GM12891 (cell line): ENCODE measurements around the gene CYP2A7. TPM values are rescaled to one million over a fixed set of nuclear protein-coding genes. Genes with fewer than 3 reads are reported as not detected.
"Not testable (repeated sequence)": the region's sequence is repeated elsewhere in the genome, so short reads cannot be mapped to it uniquely, and the experiment has no call there.

Experiments
- DNase-seq: peaks from one replicate; pipeline ENCODE4 v3.0.0; 2011; ENCODE audit warnings: low spot score; ENCODE audit not compliant: insufficient read length
- FAIRE-seq: peaks from 2 replicates; lab custom pipeline; 2011; peaks lifted over from hg19 to GRCh38; lab: Jason Lieb, UNC
- PAX5 ChIP-seq: IDR thresholded peaks from 2 replicates; pipeline ENCODE4 v1.6.1; 2011; ENCODE audit warnings: low read length, moderate library complexity, mild to moderate bottlenecking; ENCODE audit not compliant: insufficient read depth, severe bottlenecking
- POLR2A ChIP-seq: IDR thresholded peaks from 2 replicates; pipeline ENCODE4 v1.6.1; 2011; ENCODE audit warnings: low read depth, low read length, control low read depth
- POLR2AphosphoS5 ChIP-seq: IDR thresholded peaks from 2 replicates; pipeline ENCODE4 v1.6.1; 2011; ENCODE audit warnings: low read depth, low read length, control low read depth
- POU2F2 ChIP-seq: IDR thresholded peaks from 2 replicates; pipeline ENCODE4 v1.6.1; 2011; ENCODE audit warnings: low read depth, mild to moderate bottlenecking, control low read depth, low read length, moderate library complexity
- SPI1 ChIP-seq: IDR thresholded peaks from 2 replicates; pipeline ENCODE4 v1.6.1; 2011; ENCODE audit warnings: low read depth, low read length, control low read depth
- TAF1 ChIP-seq: IDR thresholded peaks from 2 replicates; pipeline ENCODE4 v1.6.1; 2011; ENCODE audit warnings: low read depth, low read length, control low read depth
- polyA plus RNA-seq: library from polyadenylated mRNA; unstranded; fragments of >200 nt; gene quantifications from one replicate; pipeline ENCODE4 v1.2.1, GENCODE V29; 2012; ENCODE audit warnings: low read depth, missing spikeins, inconsistent platforms; ENCODE audit not compliant: missing spikeins

CYP2A7 gene, protein sequence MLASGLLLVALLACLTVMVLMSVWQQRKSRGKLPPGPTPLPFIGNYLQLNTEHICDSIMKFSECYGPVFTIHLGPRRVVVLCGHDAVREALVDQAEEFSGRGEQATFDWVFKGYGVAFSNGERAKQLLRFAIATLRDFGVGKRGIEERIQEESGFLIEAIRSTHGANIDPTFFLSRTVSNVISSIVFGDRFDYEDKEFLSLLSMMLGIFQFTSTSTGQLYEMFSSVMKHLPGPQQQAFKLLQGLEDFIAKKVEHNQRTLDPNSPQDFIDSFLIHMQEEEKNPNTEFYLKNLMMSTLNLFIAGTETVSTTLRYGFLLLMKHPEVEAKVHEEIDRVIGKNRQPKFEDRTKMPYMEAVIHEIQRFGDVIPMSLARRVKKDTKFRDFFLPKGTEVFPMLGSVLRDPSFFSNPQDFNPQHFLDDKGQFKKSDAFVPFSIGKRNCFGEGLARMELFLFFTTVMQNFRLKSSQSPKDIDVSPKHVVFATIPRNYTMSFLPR
- not detected for polyA plus RNA-seq

DNA sequence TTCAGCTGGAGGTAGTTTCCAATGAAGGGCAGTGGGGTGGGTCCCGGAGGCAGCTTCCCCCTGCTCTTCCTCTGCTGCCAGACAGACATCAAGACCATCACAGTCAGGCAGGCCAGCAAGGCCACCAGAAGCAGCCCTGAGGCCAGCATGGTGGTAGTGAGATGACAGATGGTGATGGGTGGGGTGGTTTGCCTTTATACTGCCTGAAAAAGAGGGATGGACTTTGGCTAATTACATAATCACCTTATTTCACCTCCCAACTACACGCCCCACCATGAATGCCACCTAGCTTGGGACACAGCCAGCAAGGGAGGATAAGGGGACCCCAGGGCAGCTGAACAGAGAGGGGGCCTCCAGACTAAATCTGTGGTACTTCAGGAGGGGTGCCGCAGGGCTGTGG is at the start of gene CYP2A7:
CYP2A7 (minus strand) TSS at position 170 of the 400 bp plus-strand sequence; CDS start at position 149, 21 bp downstream.
- DNase-seq, FAIRE-seq: not testable (repeated sequence)

- not testable (repeated sequence) for FAIRE-seq, DNase-seq
These were observed 48.8 kb upstream of the CYP2A7 start for GRCh38 chr19:40930799-40931198.

DNA sequence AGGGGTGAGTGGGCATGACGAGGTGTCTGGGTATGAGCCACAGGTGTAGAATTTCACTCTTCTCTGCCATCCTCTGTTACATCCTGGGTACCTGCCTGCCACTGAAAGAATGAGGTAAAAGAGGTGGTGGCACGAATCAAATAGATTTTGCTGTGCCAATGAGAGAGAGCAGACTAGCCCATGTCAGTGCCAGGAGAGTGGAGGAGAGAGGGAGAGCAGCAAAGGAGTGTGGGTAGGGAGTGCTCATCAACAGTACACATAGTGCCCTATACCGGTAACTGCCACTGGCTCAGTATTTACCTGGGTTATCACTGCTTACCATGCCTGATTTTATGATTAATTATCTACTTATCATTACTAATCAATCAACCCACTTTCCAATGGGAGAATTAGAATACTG is 47.9 kb upstream of the CYP2A7 start:
- not testable (repeated sequence) for DNase-seq
- FAIRE-seq, result peak; percentile 9

DNA sequence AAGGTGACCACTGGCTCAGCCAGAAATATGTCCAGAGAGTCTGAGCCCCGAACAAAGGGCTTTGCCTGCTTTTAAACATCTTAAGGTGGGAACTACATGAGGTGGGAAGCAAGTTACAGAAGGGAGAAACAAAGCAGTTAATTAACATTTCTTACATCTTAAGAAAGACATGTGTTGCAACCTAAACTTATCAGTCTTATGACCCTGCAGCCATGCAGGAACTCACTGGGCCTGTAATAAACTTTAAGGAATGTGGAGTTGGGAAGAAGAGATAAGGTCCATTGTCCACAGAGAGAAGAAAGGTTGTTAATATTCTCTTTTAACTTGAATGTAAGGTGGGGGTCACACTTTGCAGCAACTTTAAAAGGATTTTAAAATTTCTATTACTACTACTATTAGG is 46.8 kb upstream of the CYP2A7 start:
- FAIRE-seq (no peak), DNase-seq (no peak)
- TF ChIP-seq SPI1 (no peak), PAX5 (no peak), TAF1 (no peak), POLR2AphosphoS5 (no peak), POU2F2 (no peak), POLR2A (no peak)

DNA sequence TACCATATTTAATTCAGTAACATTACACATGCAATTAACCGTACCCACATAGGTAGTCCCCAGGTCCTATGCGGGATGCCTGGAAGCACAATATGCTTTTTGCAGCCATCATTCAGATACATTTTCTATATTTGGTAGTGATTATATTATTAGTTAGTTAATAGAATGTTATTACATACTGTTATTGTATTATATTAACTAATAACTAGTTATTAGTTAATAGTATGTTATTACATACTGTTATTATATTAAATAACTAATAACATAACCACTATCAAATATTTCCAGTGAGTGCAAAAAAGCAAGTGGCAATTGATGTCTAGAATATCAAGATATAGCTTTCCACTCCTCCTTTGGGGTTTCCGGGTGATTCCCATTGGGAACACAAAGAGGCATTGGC is 45.5 kb upstream of the CYP2A7 start:
- no peak for TF ChIP-seq POU2F2
- no peak for FAIRE-seq
- DNase-seq, result no peak

- DNase-seq, FAIRE-seq: not testable (repeated sequence)
These were observed 44.2 kb upstream of the CYP2A7 start for GRCh38 chr19:40926276-40926675.

DNA sequence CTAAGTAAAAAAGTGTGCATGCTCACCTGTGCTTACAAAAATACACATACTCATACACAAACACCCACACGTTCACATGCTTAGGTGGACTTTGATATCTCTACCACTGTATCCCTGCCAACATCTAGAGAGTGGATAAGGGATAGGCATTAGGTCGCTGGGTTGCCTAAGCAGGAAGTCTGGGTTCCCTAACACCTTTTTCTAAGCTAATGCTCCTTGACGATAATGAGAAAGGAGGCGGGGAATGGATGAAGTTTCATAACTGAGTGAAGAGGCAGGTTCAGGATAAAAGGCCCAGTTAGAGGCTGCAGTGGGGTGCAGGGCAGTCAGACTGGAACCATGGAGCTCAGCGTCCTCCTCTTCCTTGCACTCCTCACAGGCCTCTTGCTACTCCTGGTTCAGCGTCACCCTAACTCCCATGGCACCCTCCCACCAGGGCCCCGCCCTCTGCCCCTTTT is 41.9 kb upstream of the CYP2A7 start:
- DNase-seq, result no peak
- FAIRE-seq, result no peak
- TF ChIP-seq POLR2AphosphoS5, result no peak

GRCh38 chr19:40922237-40923160 is 40.5 kb upstream of the CYP2A7 start:
- not testable (repeated sequence) for DNase-seq, FAIRE-seq

GRCh38 chr19:40921005-40921897 is 39.2 kb upstream of the CYP2A7 start:
- FAIRE-seq (no peak), DNase-seq (no peak)
- no peak for TF ChIP-seq PAX5

GRCh38 chr19:40920300-40921004 is 38.4 kb upstream of the CYP2A7 start:
- TF ChIP-seq PAX5, result no peak
- TF ChIP-seq TAF1, result no peak
- no peak for FAIRE-seq
- no peak for DNase-seq

DNA sequence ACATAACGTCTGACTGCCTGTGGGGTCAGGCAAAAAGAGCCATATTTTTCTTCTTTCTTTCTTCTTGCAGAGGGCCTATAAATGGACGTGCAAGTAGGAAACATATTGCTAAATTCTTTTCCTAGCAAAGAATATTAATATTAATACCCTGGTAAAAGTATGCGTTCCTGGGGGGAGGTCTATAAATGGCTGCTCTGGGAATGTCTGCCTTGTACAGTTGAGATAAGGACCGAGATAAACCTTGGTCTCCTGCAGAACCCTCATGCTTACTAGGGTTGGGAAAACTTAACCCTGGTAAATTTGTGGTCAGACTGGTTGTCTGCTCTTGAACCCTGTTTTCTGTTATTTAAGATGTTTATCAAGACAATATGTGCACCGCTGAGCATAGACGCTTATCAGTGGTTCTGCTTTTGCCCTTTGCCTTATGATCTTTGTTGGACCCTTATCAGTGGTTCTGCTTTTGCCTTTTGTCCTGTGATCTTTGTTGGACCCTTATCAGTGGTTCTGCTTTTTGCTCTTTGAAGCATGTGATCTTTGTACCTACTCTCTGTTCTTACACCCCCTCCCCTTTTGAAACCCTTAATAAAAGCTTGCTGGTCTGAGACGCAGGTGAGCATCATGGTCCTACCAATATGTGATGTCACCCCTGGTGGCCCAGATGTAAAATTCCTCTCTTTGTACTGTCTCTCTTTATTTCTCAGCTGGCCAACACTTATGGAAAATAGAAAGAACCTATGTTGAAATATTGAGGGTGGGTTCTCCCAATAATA is 37.7 kb upstream of the CYP2A7 start:
- not testable (repeated sequence) for DNase-seq, FAIRE-seq

GRCh38 chr19:40918303-40918702 is 36.3 kb upstream of the CYP2A7 start:
- DNase-seq, FAIRE-seq: not testable (repeated sequence)
